Measurements from ENCODE around the gene ABO. TPM values are rescaled to one million over a fixed set of nuclear protein-coding genes. Genes with fewer than 3 reads are reported as not detected.
"Not testable (repeated sequence)": the region's sequence is repeated elsewhere in the genome, so short reads cannot be mapped to it uniquely, and the experiment has no call there.

ABO gene
- total RNA-seq, 1 experiment from 2014 or later, result 0.37 TPM

DNA sequence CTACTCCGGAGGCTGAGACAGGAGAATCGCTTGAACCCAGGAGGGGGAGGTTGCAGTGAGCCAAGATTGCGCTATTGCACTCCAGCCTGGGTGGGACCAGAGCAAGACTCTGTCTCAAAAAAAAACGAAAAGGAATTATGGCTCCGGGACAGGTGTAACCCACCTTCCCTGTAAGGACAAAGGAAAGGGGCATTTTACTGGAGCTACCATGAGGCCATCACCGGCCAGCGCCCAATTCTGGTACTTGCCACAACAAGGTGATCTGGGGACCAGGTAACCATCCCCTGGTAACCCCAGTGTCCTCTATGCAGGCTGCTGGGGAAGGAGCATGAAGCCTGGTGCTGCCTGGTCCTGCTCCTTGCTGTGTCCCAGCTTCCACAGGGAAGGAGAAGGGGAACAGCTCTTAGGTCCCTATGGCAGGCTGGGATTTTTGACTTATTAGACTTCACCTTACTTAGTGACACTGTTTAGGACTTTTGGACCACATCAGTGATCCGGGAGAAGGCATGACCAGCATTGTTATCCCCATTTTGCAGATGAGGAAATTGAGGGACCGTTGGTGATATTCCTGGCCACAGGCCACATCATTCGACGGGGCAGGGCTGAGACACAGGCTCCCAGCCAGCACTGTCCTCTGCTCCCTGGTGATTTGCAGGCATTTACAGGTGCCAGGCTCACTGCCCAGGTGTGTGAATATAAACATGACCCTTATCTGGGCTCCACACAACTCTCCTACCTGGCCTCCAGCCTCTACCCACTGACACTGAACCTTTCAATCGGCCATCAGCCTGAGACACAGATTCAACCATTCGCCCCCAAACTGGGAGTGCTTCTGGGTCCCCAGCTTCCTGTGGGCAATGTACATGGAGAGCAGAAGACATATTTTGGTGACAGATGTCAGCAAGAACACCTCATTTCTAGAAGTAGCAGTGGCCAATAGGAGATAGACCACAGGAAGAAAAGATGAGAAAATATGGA lies 26.5 kb upstream of the ABO start:
- Histone ChIP-seq H4K91ac (ENCODE audit: insufficient read length, low read depth, low read length) (no peak overlapping the region), H3K27ac (ENCODE audit: insufficient read length, low read depth, low read length) (no peak overlapping the region), H2BK120ac (ENCODE audit: low read depth, low read length, poor library complexity, severe bottlenecking) (no peak overlapping the region), H2AK5ac (ENCODE audit: insufficient read length, low read length) (no peak overlapping the region), H2AFZ (ENCODE audit: low read length) (no peak overlapping the region), H2BK15ac (ENCODE audit: low read depth, low read length) (no peak overlapping the region), H3K14ac (ENCODE audit: insufficient read depth, low read length) (no peak overlapping the region), H3K27me3 (ENCODE audit: insufficient read depth, low read length) (no peaks in the 10 kb centered on the region), H3K9me3 (ENCODE audit: control insufficient read depth, low read depth, low read length) (no peaks in the 10 kb centered on the region), H3K9ac (ENCODE audit: extremely low read depth, insufficient read length, low read length) (no peak overlapping the region), H3K23ac (ENCODE audit: insufficient read length, low read depth, low read length) (no peak overlapping the region), H3K79me2 (ENCODE audit: insufficient read depth, low read length) (no peaks in the 10 kb centered on the region), H3K18ac (ENCODE audit: insufficient read length, low read depth, low read length) (no peak overlapping the region), H2BK12ac (ENCODE audit: insufficient read length, low read depth, low read length) (no peak overlapping the region), H3K56ac (ENCODE audit: insufficient read length, low read depth, low read length) (no peak overlapping the region), H4K8ac (replicated peaks; ENCODE audit: insufficient read length, low read depth, low read length) (no peak overlapping the region), H4K5ac (ENCODE audit: insufficient read length, low read depth, low read length) (no peak overlapping the region), H3K4me1 (ENCODE audit: insufficient read depth, low read length) (no peaks in the 10 kb centered on the region), H3K79me1 (ENCODE audit: insufficient read depth, low read depth, low read length, poor library complexity, severe bottlenecking) (no peaks in the 10 kb centered on the region), H3T11ph (ENCODE audit: low read length) (no peak overlapping the region), H3K4me2 (ENCODE audit: insufficient read depth, insufficient read length, low read length) (no peak overlapping the region), H2BK20ac (ENCODE audit: low read depth, low read length, poor library complexity, severe bottlenecking) (no peak overlapping the region), H4K20me1 (ENCODE audit: control insufficient read depth, insufficient read depth, insufficient read length) (no peaks in the 10 kb centered on the region), H2BK5ac (ENCODE audit: insufficient read length, low read length) (no peak overlapping the region), H3K4ac (ENCODE audit: low read depth, low read length) (no peak overlapping the region), H3K23me2 (ENCODE audit: insufficient read length, low read depth, low read length, poor library complexity, severe bottlenecking) (no peaks in the 10 kb centered on the region)
- Mint-ChIP-seq H3K27me3 (ENCODE audit: low read depth) (peaks cover 44% of the 10 kb centered on the region), H3K9me3 (peaks cover 5 to 7% of the 10 kb centered on the region in 2 experiments; a peak in 4 of 5 replicates), H3K36me3 (ENCODE audit: insufficient read depth in 1 of 3, low read depth in 3 of 3) (peaks cover 0 to 1% (median 0%) of the 10 kb centered on the region in 3 experiments; a peak in 1 of 7 replicates), H3K4me1 (peaks cover 0 to 3% of the 10 kb centered on the region in 2 experiments; a peak in 1 of 4 replicates), H3K4me3 (no peak overlapping the region), H3K27ac (no peak overlapping the region)
- DNase-seq, result no peak
- no CpG with 5 or more reads among the region's 13 CpGs for WGBS (ENCODE audit: extremely low coverage, insufficient read length, low lambda C conversion rate)
- TF ChIP-seq, protein P1, sequence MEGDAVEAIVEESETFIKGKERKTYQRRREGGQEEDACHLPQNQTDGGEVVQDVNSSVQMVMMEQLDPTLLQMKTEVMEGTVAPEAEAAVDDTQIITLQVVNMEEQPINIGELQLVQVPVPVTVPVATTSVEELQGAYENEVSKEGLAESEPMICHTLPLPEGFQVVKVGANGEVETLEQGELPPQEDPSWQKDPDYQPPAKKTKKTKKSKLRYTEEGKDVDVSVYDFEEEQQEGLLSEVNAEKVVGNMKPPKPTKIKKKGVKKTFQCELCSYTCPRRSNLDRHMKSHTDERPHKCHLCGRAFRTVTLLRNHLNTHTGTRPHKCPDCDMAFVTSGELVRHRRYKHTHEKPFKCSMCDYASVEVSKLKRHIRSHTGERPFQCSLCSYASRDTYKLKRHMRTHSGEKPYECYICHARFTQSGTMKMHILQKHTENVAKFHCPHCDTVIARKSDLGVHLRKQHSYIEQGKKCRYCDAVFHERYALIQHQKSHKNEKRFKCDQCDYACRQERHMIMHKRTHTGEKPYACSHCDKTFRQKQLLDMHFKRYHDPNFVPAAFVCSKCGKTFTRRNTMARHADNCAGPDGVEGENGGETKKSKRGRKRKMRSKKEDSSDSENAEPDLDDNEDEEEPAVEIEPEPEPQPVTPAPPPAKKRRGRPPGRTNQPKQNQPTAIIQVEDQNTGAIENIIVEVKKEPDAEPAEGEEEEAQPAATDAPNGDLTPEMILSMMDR (conservative IDR thresholded peaks at IDR 0.05), result no peak

DNA sequence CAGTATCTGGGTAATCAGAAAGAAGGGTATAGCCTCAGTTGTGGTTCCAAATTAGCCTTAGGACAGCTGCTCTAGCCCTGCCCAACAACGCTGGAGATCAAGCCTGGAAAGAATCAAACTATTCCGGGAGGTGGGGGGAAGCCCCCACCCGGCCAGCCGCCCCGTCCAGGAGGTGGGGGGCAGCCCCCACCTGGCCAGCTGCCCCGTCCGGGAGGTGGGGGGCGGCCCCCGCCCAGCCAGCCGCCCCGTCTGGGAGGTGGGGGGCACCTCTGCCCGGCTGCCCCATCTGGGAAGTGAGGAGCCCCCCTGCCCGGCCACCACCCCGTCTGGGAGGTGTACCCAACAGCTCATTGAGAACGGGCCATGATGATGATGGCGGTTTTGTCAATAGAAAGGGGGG lies 25.0 kb upstream of the ABO start:
- DNase-seq; H3K27ac ChIP-seq (ENCODE audit: insufficient read length, low read depth, low read length); H3K27me3 ChIP-seq (ENCODE audit: insufficient read depth, low read length); H3K79me1 ChIP-seq (ENCODE audit: insufficient read depth, low read depth, low read length, poor library complexity, severe bottlenecking); H4K91ac ChIP-seq (ENCODE audit: insufficient read length, low read depth, low read length); H3K9me3 ChIP-seq (ENCODE audit: control insufficient read depth, low read depth, low read length); H3K4me1 Mint-ChIP-seq; H2BK120ac ChIP-seq (ENCODE audit: low read depth, low read length, poor library complexity, severe bottlenecking); H3K4ac ChIP-seq (ENCODE audit: low read depth, low read length); H2AK5ac ChIP-seq (ENCODE audit: insufficient read length, low read length); H3K56ac ChIP-seq (ENCODE audit: insufficient read length, low read depth, low read length); H2AFZ ChIP-seq (ENCODE audit: low read length); H2BK20ac ChIP-seq (ENCODE audit: low read depth, low read length, poor library complexity, severe bottlenecking); H3K23ac ChIP-seq (ENCODE audit: insufficient read length, low read depth, low read length); H2BK5ac ChIP-seq (ENCODE audit: insufficient read length, low read length); H3K27ac Mint-ChIP-seq; H3K4me2 ChIP-seq (ENCODE audit: insufficient read depth, insufficient read length, low read length); H3K36me3 Mint-ChIP-seq (ENCODE audit: insufficient read depth in 1 of 3, low read depth in 3 of 3); H3K9ac ChIP-seq (ENCODE audit: extremely low read depth, insufficient read length, low read length); H4K20me1 ChIP-seq (ENCODE audit: control insufficient read depth, insufficient read depth, insufficient read length); H2BK12ac ChIP-seq (ENCODE audit: insufficient read length, low read depth, low read length); H3K23me2 ChIP-seq (ENCODE audit: insufficient read length, low read depth, low read length, poor library complexity, severe bottlenecking); H3K14ac ChIP-seq (ENCODE audit: insufficient read depth, low read length); H3K4me1 ChIP-seq (ENCODE audit: insufficient read depth, low read length); H3K18ac ChIP-seq (ENCODE audit: insufficient read length, low read depth, low read length); H3K79me2 ChIP-seq (ENCODE audit: insufficient read depth, low read length); H3K4me3 Mint-ChIP-seq; H4K8ac ChIP-seq (replicated peaks; ENCODE audit: insufficient read length, low read depth, low read length); H4K5ac ChIP-seq (ENCODE audit: insufficient read length, low read depth, low read length); H2BK15ac ChIP-seq (ENCODE audit: low read depth, low read length); H3T11ph ChIP-seq (ENCODE audit: low read length): not testable (repeated sequence)
- Mint-ChIP-seq H3K9me3 (peaks cover 11 to 14% of the 10 kb centered on the region in 2 experiments), H3K27me3 (ENCODE audit: low read depth) (peaks cover 42% of the 10 kb centered on the region)
- no CpG with 5 or more reads among the region's 16 CpGs for WGBS (ENCODE audit: extremely low coverage, insufficient read length, low lambda C conversion rate)

Measured in H9 (cell line).